GM21717 (cell line): Measurements from ENCODE around the gene LAX1.
"Not testable (repeated sequence)": the region's sequence is repeated elsewhere in the genome, so short reads cannot be mapped to it uniquely, and the experiment has no call there.

Experiments used
- ATAC-seq: cut with Tn5 transposase; IDR thresholded peaks from one replicate; pipeline ENCODE4 v1.9.1; 2021; ENCODE audit warnings: mild to moderate bottlenecking, moderate library complexity; ENCODE audit not compliant: unreplicated experiment

The LAX1 gene

GRCh38 chr1:203765029-203765837, at the start of gene LAX1:
Gene LAX1 (plus strand): TSS chr1:203765183. CDS start chr1:203765566, 383 bp downstream.
- ATAC-seq = peak; percentile 76

DNA sequence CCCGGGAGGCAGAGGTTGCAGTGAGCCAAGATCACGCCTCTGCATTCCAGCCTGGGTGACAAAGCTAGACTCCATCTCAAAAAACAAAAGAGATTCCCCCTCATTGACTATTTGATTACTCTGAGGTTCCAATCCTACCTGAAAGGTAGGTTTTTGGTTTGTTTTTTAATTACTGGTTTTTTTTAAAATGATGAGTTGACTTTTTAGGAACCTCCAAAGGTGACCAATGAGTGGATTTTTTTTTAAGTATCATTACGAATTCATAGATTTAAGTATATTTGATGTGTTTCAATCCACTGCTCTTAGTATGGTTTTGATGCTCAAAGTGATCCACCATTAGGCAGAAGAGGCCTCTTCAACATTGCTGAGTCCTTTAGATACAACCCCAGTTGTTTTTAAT, 47.9 kb upstream of the LAX1 start:
- ATAC-seq = no peak

- ATAC-seq = no peak
Measured at GRCh38 chr1:203720242-203720641, 44.7 kb upstream of the LAX1 start.

DNA sequence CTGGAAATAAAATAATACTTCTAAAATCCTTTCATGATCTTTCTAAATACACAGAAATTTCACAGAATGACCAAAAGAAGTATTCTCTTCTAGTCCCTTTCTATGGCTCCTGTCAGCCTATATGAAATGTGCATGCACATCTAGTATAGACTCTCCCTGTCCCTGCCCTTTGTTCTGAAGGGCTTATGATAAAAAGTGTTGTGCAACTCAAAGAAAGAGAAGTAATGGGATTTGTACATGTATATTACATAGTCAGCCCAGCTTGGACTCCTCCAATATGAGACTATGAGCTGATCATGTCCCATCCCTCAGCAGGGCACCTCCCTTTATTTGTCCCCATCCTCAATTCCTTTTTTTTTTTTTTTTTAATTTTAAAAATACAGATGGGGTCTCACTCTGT, 42.1 kb upstream of the LAX1 start:
- ATAC-seq = no peak

DNA sequence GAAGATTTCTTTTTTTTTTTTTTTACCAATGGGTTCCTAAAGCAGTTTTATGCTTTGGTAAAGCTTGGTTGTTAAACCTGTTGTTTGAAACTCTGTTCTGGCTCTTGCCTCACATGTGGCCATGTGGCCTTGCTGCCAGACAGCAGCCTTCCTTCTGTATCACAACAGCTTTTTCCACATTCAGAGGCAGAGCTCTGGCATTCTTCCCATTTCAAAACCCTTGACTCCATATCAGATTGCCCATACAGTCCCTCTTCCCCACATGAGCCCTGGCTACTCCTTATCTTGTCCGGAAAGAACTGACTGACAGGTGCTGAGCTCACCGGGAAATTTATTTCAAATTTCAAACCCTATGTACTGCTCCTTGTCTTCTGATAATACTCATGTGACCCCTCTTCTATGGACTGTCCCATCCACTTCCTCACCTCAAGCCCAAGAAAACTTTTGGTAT, 38.5 kb upstream of the LAX1 start:
- ATAC-seq = no peak

- no peak for ATAC-seq
Measured at GRCh38 chr1:203733009-203733863, 31.7 kb upstream of the LAX1 start.

GRCh38 chr1:203742436-203742835, 22.5 kb upstream of the LAX1 start:
- no peak for ATAC-seq

DNA sequence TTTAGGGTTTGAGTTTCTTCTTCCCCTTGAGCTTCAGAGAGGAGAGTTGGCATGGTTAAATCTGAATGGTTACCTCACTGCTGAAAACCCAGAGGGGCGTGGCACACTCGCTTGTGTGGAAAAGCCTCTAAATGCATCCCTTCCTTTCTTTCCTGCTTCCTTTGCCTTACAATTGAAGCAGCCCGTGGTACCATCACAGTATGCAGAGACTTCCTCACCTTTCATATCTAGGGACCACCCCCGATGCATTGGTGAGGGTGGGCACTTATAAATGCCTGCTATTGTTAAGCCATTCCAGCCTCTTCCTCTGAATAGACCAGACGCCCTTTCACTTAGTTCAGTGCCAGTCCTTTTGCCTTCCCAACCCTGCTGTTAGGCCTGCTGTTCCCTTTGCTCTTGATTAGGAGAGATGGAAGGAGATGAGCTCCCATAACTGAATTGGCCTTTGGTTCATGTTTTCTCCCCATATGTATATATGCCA, 21.9 kb upstream of the LAX1 start:
- no peak for ATAC-seq

DNA sequence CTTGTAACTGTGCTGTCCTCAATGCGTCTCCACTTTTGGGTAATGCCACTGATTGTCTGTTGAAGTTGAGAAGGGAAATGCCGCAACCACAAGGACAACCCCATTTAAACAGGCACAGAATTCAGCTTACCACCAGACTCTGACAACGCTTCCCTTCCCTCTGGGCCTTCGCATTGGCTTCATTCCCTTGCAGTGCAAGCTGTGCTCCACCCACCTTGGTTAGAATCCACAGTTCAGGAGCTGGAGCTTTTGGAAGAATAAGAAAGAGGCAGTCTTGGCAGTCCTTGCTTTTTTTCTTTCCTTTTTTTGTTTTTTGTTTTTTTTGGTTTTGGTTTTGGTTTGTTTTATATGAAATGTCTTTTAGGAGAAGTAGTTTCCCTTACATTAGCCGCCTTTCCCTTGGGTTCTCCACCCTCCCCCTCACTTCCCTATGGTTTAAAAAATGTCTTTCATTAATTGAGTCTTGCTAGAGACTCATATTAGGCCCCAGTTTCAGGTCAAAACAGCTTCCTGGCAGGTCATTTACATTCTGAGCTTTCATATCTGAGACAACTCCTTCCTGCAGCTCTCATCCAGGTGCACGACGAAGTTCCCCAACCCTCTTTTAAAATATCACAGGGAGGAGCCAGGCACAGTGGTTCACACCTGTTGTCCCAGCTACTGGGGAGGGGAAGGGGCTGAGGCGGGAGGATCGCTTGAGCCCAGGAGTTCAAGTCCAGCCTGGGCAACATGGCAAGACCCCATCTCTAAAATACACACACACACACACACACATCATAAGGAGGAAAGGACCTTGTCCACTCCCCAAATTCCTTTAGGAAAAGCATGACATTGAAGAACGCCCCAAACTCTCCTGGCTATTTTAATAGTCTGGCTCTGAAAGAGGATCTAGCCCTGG, 20.7 kb upstream of the LAX1 start:
- ATAC-seq = no peak

DNA sequence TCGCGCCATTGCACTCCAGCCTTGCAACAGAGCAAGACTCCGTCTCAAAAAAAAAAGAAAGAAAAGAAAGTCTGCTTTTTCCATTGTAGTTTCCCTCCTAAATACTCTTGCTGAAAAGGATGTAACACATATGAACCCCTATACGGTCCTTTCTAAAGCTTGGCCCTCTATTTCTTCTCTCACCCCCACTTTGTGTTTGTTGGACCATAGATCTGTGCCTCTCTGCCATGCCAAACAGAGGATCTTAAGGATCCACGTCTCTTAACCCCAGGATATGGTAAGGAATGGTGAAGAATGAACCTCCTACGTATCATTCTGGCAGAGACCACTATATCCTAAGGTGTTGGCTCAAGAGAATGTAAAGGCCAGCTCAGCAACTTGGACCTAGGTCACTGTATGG, 18.7 kb upstream of the LAX1 start:
- ATAC-seq = no peak

- no peak for ATAC-seq
Measured at GRCh38 chr1:203751051-203751450, 13.9 kb upstream of the LAX1 start.

DNA sequence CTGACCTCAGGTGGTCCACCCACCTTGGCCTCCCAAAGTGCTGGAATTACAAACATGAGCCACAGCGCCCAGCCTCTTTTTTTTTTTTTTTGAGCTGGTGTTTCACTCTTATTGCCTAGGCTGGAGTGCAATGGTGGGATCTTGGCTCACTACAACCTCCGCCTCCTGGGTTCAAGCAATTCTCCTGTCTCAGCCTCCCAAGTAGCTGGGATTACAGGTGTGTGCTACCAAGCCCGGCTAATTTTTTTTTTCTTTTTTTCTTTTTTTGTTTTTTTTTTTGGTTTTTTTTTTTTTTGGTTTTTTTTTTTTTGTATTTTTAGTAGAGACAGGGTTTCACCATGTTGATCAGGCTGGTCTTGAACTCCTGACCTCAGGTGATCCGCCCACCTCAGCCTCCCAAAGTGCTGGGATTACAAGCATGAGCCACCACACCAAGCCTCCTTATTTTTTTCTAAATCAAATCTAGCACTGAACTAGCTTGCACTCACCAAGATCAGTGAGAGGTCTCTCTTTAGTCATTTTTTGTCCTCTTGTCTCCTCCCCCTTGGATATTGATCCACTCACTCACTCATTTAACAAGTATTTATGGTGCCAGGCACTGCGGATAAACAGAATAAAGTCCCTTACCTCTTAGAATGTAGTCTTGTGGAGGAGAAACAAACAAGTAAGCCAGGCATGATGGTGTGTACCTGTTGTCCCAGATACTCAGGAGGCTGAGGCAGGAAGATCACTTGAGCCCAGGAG, 13.2 kb upstream of the LAX1 start:
- not testable (repeated sequence) for ATAC-seq

GRCh38 chr1:203754455-203754864, 10.5 kb upstream of the LAX1 start:
- peak; percentile 74 for ATAC-seq

DNA sequence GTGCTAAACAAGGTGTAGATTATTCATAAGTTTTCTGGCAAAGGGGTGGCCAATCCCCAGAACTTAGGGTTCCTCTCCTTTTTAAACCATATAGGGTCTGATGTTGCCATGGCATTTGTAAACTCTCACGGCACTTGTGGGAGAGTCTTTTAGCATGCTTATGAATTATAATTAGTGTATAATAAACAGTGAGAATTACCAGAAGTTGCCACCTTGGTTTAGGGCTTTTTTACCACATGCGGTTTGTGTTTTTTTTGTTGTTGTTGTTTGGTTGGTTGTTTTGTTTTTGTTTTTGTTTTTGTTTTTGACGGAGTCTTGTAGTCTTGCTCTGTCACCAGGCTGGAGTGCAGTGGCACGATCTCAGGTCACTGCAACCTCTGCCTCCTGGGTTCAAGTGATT, 8.9 kb upstream of the LAX1 start:
- ATAC-seq = no peak

DNA sequence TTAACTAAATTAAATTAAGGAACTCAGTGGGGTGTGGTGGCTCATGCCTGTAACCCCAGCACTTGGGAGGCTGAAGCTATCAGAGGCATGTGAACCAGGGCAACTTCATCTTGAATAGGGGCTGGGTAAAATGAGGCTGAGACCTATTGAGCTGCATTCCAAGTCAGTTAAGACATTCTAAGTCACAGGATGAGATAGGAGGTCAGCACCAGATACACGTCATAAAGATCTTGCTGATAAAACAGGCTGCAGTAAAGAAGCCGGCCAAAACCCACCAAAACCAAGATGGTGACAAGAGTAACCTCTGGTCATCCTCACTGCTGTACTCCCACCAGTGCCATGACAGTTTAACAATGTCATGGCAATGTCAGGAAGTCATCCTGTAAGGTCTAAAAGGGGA, 6.2 kb upstream of the LAX1 start:
- not testable (repeated sequence) for ATAC-seq

- no peak for ATAC-seq
Measured at GRCh38 chr1:203760506-203760905, 4.5 kb upstream of the LAX1 start.

GRCh38 chr1:203761958-203762357, 3.0 kb upstream of the LAX1 start:
- ATAC-seq = not testable (repeated sequence)

DNA sequence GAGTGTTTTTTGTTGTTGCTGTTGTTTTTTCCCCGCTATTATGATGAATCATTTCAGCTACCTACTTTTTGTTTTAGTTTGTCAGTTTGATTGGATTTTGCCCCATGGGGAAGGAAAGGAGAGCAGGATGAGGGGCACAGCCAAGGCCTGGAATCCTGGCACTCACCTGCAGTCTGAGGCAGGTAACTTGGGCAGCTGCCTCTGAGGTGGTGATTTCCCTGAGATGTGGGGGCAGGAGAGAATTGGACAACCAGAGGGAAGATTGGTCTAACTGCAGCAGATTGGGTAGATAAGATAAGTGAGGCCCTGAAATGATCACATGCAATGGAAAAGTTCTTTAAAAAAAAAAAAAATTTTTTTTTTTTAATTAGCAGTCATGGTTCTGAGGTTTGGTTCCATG, 1.5 kb upstream of the LAX1 start:
- no peak for ATAC-seq

GRCh38 chr1:203764105-203765028, 616 bp upstream of the LAX1 start:
- no peak for ATAC-seq
